ENCODE measurements around the gene OR8B4.
"Not testable (repeated sequence)": the region's sequence is repeated elsewhere in the genome, so short reads cannot be mapped to it uniquely, and the experiment has no call there.

The OR8B4 gene

DNA sequence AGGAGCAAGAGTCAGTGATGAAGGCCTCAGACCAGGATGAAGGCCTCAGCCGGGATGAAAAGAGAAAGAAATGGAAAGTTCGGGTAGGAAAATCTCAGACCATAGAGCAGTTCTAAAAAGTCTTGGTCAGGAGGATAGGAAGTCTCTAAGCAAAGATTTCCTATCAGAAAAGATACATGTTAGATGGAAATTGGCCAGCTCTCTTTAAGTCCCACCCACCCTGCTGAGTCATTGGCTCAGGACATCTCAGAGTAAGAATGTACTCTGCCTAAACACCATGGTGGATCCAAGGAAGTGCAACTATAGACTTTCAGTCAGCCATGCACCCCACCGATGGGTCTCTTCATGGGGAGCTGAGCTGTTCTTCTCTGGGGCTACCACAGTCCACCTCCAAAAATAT, 30.3 kb downstream of the OR8B4 start:
- no peaks in the 10 kb centered on the region for H3K27me3 ChIP-seq (ENCODE audit: insufficient read depth, low read depth)
- H3K27ac ChIP-seq = no peak overlapping the region
- no peaks in the 10 kb centered on the region for H3K4me1 ChIP-seq (ENCODE audit: low read depth, poor library complexity, severe bottlenecking)
- H3K9ac ChIP-seq = no peak overlapping the region
- no peak overlapping the region for H3K4me2 ChIP-seq
- H4K20me1 ChIP-seq (ENCODE audit: insufficient read depth) = no peaks in the 10 kb centered on the region
- no peak overlapping the region for H3K4me3 ChIP-seq (IDR thresholded peaks at IDR 0.05; ENCODE audit: insufficient read depth, low read depth, low read length)
- TF ChIP-seq, protein P1, sequence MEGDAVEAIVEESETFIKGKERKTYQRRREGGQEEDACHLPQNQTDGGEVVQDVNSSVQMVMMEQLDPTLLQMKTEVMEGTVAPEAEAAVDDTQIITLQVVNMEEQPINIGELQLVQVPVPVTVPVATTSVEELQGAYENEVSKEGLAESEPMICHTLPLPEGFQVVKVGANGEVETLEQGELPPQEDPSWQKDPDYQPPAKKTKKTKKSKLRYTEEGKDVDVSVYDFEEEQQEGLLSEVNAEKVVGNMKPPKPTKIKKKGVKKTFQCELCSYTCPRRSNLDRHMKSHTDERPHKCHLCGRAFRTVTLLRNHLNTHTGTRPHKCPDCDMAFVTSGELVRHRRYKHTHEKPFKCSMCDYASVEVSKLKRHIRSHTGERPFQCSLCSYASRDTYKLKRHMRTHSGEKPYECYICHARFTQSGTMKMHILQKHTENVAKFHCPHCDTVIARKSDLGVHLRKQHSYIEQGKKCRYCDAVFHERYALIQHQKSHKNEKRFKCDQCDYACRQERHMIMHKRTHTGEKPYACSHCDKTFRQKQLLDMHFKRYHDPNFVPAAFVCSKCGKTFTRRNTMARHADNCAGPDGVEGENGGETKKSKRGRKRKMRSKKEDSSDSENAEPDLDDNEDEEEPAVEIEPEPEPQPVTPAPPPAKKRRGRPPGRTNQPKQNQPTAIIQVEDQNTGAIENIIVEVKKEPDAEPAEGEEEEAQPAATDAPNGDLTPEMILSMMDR (conservative IDR thresholded peaks at IDR 0.05; ENCODE audit: low read depth, low read length) = no peak
- no peaks in the 10 kb centered on the region for H3K36me3 ChIP-seq (ENCODE audit: insufficient read depth)
- no peak overlapping the region for H2AFZ ChIP-seq (ENCODE audit: low read depth)
- H3K79me2 ChIP-seq (ENCODE audit: insufficient read depth, low read depth) = no peaks in the 10 kb centered on the region

DNA sequence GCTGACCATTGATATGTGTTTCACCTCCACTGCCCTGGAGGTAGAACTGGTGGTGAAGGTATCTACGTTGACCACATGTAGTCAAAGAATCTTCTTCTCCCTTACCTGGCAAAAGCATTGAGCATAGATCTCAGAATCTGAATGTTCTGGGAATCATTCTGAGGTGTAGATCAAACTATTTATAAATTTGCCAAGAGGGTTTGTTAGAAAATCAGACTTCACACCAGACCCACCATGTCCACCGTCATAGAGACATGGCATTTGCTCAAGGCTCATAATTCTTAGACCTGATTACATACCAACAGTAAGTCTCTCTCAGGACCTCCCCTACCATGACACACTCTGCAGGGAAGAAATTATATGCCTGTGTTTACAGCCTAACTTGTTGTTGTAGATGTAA, 40.3 kb downstream of the OR8B4 start, which contains the start of gene OR8B2:
Gene OR8B2, minus strand, starts transcription at position 101 of the 400 bp plus-strand sequence. CDS start 1,156 bp downstream, outside the sequence.
- Histone ChIP-seq H3K4me3 (IDR thresholded peaks at IDR 0.05; ENCODE audit: insufficient read depth, low read depth, low read length) (no peak within 1 kb of the TSS), H3K9ac (no peak within 1 kb of the TSS), H3K36me3 (ENCODE audit: insufficient read depth) (no peaks in the 10 kb centered on the region), H3K4me1 (ENCODE audit: low read depth, poor library complexity, severe bottlenecking) (no peaks in the 10 kb centered on the region), H3K27me3 (ENCODE audit: insufficient read depth, low read depth) (no peaks in the 10 kb centered on the region), H4K20me1 (ENCODE audit: insufficient read depth) (no peaks in the 10 kb centered on the region), H3K27ac (no peak within 1 kb of the TSS), H3K4me2 (no peak within 1 kb of the TSS), H3K79me2 (ENCODE audit: insufficient read depth, low read depth) (no peaks in the 10 kb centered on the region), H2AFZ (ENCODE audit: low read depth) (no peak within 1 kb of the TSS)
- TF ChIP-seq, protein P1 (conservative IDR thresholded peaks at IDR 0.05; ENCODE audit: low read depth, low read length) = no peak

DNA sequence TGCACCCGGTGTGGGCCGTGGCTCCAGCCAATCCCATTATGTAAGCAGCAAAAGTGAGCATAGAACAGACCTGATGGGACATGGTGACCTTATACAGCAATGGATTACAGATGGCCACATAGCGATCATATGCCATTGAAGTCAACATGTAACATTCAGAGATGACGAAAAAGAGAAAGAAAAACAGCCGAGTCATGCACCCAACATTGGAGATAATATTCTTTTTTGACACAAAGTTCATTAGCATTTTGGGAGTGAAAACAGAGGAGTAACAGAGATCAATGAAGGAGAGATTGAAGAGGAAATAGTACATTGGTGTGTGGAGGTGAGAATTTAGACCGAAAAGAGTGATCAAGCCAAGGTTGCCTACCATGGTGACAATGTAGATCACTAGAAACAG, 41.8 kb downstream of the OR8B4 start:
- not testable (repeated sequence) for H3K36me3 ChIP-seq (ENCODE audit: insufficient read depth); H4K20me1 ChIP-seq (ENCODE audit: insufficient read depth); H3K4me3 ChIP-seq (IDR thresholded peaks at IDR 0.05; ENCODE audit: insufficient read depth, low read depth, low read length); H3K4me2 ChIP-seq; H2AFZ ChIP-seq (ENCODE audit: low read depth); H3K4me1 ChIP-seq (ENCODE audit: low read depth, poor library complexity, severe bottlenecking); H3K9ac ChIP-seq; H3K79me2 ChIP-seq (ENCODE audit: insufficient read depth, low read depth); H3K27ac ChIP-seq; H3K27me3 ChIP-seq (ENCODE audit: insufficient read depth, low read depth)

DNA sequence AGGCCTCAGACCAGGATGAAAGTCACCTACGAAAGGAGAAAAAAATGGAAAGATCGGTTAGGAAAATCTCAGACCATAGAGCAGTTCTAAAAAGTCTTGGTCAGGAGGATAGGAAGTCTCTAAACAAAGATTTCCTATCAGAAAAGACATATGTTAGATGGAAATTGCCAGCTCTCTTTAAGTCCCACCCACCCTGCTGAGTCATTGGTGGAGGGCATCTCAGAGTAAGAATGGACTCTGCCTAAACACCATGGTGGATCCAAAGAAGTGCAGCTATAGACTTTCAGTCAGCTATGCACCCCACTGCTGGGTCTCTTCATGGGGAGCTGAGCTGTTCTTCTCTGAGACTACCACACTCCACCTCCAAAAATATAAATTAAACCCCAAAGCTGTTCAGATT, 44.1 kb downstream of the OR8B4 start:
- Histone ChIP-seq H3K36me3 (ENCODE audit: insufficient read depth) (no peaks in the 10 kb centered on the region), H3K9ac (no peak overlapping the region), H3K79me2 (ENCODE audit: insufficient read depth, low read depth) (no peaks in the 10 kb centered on the region), H3K27me3 (ENCODE audit: insufficient read depth, low read depth) (no peaks in the 10 kb centered on the region), H3K4me3 (IDR thresholded peaks at IDR 0.05; ENCODE audit: insufficient read depth, low read depth, low read length) (no peak overlapping the region), H3K4me1 (ENCODE audit: low read depth, poor library complexity, severe bottlenecking) (no peaks in the 10 kb centered on the region), H2AFZ (ENCODE audit: low read depth) (no peak overlapping the region), H4K20me1 (ENCODE audit: insufficient read depth) (no peaks in the 10 kb centered on the region), H3K4me2 (no peak overlapping the region), H3K27ac (no peak overlapping the region)
- TF ChIP-seq, protein P1 (conservative IDR thresholded peaks at IDR 0.05; ENCODE audit: low read depth, low read length) = no peak

DNA sequence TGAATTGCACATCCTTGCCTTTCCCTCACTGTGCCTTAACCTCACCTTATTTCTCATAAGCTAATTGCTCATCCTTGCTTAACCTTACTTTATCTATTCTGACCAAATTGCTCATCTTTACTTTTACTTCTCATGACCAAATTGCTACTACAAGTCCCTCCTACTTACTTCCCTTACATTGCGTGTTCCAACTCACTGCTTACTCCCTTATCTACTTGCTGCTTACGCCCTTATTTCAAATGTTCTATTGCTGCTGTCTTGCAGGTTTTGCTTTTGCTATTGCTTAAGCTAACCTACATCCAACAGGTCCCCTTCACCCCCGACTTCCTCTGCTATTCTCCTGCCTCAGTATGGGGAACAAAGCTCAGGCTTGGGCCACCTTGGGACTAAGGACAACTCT, 48.4 kb downstream of the OR8B4 start:
- Histone ChIP-seq H3K9ac (no peak overlapping the region), H2AFZ (ENCODE audit: low read depth) (no peak overlapping the region), H3K79me2 (ENCODE audit: insufficient read depth, low read depth) (no peaks in the 10 kb centered on the region), H3K27ac (no peak overlapping the region), H4K20me1 (ENCODE audit: insufficient read depth) (no peaks in the 10 kb centered on the region), H3K36me3 (ENCODE audit: insufficient read depth) (no peaks in the 10 kb centered on the region), H3K4me1 (ENCODE audit: low read depth, poor library complexity, severe bottlenecking) (no peaks in the 10 kb centered on the region), H3K27me3 (ENCODE audit: insufficient read depth, low read depth) (no peaks in the 10 kb centered on the region), H3K4me3 (IDR thresholded peaks at IDR 0.05; ENCODE audit: insufficient read depth, low read depth, low read length) (no peak overlapping the region), H3K4me2 (no peak overlapping the region)
- TF ChIP-seq, protein P1 (conservative IDR thresholded peaks at IDR 0.05; ENCODE audit: low read depth, low read length) = no peak

All from KMS-11 (cell line).